Thyroid gland (tissue), 4 donors: ENCODE results near the gene GALNT13.

Experiments used
- POLR2A ChIP-seq, 2 donors: fragments of 450-650 bp; IDR thresholded peaks; one replicate each; pipeline ENCODE4 v1.6.1; 2017; ENCODE audit warnings: antibody characterized with exemption in 2 of 2, mild to moderate bottlenecking in 2 of 2, moderate library complexity in 1 of 2
- TF ChIP-seq, protein P1 (sequence below), 6 experiments: fragments of 200-600 bp in 3 of 6; fragments of 450-650 bp in 3 of 6; sonication (generic) in 3 of 6; IDR thresholded peaks; one replicate each; pipeline ENCODE4 v1.5.1; 2016 to 2019; ENCODE audit warnings: antibody characterized with exemption in 6 of 6, mild to moderate bottlenecking in 2 of 6, inconsistent platforms in 1 of 6, moderate library complexity in 1 of 6

DNA sequence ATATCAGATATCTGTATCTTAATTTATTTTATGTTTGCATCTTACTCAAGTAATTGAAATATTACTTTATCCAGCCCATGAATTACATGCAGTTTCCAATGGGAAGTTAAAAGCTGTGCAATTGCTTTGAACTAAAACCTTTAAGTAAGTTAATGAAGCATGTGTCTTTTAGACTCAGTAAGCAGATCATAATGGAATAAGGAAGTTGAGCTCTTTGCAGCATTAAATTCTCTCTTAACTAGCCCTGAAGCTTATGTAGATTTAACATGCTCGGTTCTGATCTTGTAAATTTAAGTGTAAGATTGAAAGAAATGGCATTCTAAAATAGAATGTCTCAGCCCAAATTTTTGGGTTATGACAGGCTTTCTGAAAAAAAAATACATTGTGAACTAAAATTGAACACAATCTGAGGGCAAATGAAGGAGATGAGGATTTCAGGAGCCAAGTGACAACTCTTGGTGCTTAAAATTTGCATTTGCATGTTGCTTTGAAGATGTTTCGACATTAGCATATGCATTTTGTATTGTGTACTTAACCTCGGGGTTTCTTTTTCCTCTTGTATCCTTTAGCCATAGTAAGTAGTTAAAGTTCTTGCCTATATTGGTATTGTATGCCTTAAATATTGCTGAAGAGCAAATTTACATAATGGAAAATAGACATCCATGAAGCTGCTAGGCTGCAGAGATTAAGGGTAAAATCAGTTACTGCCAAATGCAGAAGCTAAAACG lies 529.0 kb downstream of the GALNT13 start:
- TF ChIP-seq, protein P1, sequence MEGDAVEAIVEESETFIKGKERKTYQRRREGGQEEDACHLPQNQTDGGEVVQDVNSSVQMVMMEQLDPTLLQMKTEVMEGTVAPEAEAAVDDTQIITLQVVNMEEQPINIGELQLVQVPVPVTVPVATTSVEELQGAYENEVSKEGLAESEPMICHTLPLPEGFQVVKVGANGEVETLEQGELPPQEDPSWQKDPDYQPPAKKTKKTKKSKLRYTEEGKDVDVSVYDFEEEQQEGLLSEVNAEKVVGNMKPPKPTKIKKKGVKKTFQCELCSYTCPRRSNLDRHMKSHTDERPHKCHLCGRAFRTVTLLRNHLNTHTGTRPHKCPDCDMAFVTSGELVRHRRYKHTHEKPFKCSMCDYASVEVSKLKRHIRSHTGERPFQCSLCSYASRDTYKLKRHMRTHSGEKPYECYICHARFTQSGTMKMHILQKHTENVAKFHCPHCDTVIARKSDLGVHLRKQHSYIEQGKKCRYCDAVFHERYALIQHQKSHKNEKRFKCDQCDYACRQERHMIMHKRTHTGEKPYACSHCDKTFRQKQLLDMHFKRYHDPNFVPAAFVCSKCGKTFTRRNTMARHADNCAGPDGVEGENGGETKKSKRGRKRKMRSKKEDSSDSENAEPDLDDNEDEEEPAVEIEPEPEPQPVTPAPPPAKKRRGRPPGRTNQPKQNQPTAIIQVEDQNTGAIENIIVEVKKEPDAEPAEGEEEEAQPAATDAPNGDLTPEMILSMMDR (IDR thresholded peaks at IDR 0.05): no peak
- no peak for TF ChIP-seq POLR2A (IDR thresholded peaks at IDR 0.05)
